GF-D8 (cell line): ENCODE data around the gene AP5Z1.

Experiments
- DNase-seq: peaks from one replicate; lab custom pipeline; 2025; lab: John Stamatoyannopoulos, UW

The AP5Z1 gene

GRCh38 chr7:4803397-4804241, 28.2 kb downstream of the AP5Z1 start:
- DNase-seq: no peak

- DNase-seq: no peak
Observed at GRCh38 chr7:4805110-4805983, 29.9 kb downstream of the AP5Z1 start.

GRCh38 chr7:4805984-4806300, 30.5 kb downstream of the AP5Z1 start:
- no peak for DNase-seq

GRCh38 chr7:4806983-4807597, 31.7 kb downstream of the AP5Z1 start:
- no peak for DNase-seq

- no peak for DNase-seq
Observed at GRCh38 chr7:4807598-4808016, 32.2 kb downstream of the AP5Z1 start.

- no peak for DNase-seq
Observed at GRCh38 chr7:4808026-4808425, 32.6 kb downstream of the AP5Z1 start.

- no peak for DNase-seq
Observed at GRCh38 chr7:4808565-4808964, 33.1 kb downstream of the AP5Z1 start.

- DNase-seq: no peak
Observed at GRCh38 chr7:4809091-4809591, 33.7 kb downstream of the AP5Z1 start.

GRCh38 chr7:4809666-4810065, 34.2 kb downstream of the AP5Z1 start:
- no peak for DNase-seq

- no peak for DNase-seq
Observed at GRCh38 chr7:4814433-4814832, 39.0 kb downstream of the AP5Z1 start.

- no peak for DNase-seq
Observed at GRCh38 chr7:4815121-4815520, 39.7 kb downstream of the AP5Z1 start.

GRCh38 chr7:4815609-4816418, 40.4 kb downstream of the AP5Z1 start:
- DNase-seq: no peak

- DNase-seq: no peak
Observed at GRCh38 chr7:4816419-4817080, 41.1 kb downstream of the AP5Z1 start.

GRCh38 chr7:4817178-4817901, 41.9 kb downstream of the AP5Z1 start:
- no peak for DNase-seq

GRCh38 chr7:4818000-4818794, 42.8 kb downstream of the AP5Z1 start:
- no peak for DNase-seq

- no peak for DNase-seq
Observed at GRCh38 chr7:4819560-4820404, 44.4 kb downstream of the AP5Z1 start.

GRCh38 chr7:4820405-4820966, 45.1 kb downstream of the AP5Z1 start:
- DNase-seq: no peak

GRCh38 chr7:4820967-4821471, 45.6 kb downstream of the AP5Z1 start:
- DNase-seq: no peak
